Hepatocyte (in vitro differentiated cells): ENCODE measurements around the gene R3HDML.

ENCODE experiments used
- EZH2 ChIP-seq: fragments of 200-600 bp; sonication (generic); IDR thresholded peaks from 2 replicates; pipeline ENCODE4 v1.6.1; 2016; ENCODE audit warnings: antibody characterized with exemption, mild to moderate bottlenecking, borderline replicate concordance
- EZH2phosphoT487 ChIP-seq: fragments of 200-600 bp; sonication (generic); IDR thresholded peaks from one replicate; pipeline ENCODE4 v1.6.1; 2018; ENCODE audit warnings: antibody characterized with exemption, mild to moderate bottlenecking, low read depth, moderate library complexity; ENCODE audit not compliant: unreplicated experiment, severe bottlenecking
- TF ChIP-seq, protein P1 (sequence below): fragments of 200-600 bp; sonication (generic); IDR thresholded peaks from 2 replicates; pipeline ENCODE4 v1.5.1; 2016; ENCODE audit warnings: antibody characterized with exemption, mild to moderate bottlenecking; ENCODE audit not compliant: poor library complexity

DNA sequence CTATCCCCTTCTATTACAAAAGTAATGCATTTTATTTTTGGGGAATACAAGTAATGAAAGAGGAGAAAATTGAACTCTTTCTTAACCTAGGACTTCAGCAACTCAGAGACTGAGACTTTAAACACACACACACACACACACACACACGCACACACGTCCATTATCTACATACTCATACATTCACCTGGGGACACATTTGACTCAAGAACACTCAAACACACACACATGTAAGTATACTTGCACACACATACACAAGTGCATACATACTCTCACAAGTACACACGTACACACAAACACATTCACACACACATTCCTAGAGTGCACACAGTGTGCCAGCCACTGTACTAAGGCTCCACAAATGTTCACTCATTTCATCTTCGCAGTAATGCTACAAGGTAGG is 2.1 kb upstream of the R3HDML start:
- TF ChIP-seq, protein P1, sequence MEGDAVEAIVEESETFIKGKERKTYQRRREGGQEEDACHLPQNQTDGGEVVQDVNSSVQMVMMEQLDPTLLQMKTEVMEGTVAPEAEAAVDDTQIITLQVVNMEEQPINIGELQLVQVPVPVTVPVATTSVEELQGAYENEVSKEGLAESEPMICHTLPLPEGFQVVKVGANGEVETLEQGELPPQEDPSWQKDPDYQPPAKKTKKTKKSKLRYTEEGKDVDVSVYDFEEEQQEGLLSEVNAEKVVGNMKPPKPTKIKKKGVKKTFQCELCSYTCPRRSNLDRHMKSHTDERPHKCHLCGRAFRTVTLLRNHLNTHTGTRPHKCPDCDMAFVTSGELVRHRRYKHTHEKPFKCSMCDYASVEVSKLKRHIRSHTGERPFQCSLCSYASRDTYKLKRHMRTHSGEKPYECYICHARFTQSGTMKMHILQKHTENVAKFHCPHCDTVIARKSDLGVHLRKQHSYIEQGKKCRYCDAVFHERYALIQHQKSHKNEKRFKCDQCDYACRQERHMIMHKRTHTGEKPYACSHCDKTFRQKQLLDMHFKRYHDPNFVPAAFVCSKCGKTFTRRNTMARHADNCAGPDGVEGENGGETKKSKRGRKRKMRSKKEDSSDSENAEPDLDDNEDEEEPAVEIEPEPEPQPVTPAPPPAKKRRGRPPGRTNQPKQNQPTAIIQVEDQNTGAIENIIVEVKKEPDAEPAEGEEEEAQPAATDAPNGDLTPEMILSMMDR = no peak
- TF ChIP-seq EZH2 (no peak), EZH2phosphoT487 (no peak)
